CD14-positive monocyte (primary cell): Measurements from ENCODE around the gene HIPK3. TPM values are rescaled to one million over a fixed set of nuclear protein-coding genes. Genes with fewer than 3 reads are reported as not detected.

ENCODE experiments used
- DNase-seq, 3 donors: peaks; one replicate each; pipeline ENCODE4 v3.0.0-alpha.2; 2011 to 2022
- H2AFZ ChIP-seq: 2 replicates; pipeline ENCODE4 v1.6.0; 2012; ENCODE audit warnings: mild to moderate bottlenecking, low read depth, low read length, inconsistent platforms; ENCODE audit not compliant: insufficient read depth, poor library complexity, severe bottlenecking
- H3K27ac ChIP-seq, 2 donors: 1 replicate in 1 of 2; 2 replicates in 1 of 2; pipeline ENCODE4 v1.5.1; 2012 to 2013; ENCODE audit warnings: low read length in 2 of 2, control low read depth in 1 of 2, inconsistent platforms in 1 of 2, low read depth in 1 of 2, mild to moderate bottlenecking in 1 of 2
- H3K27me3 ChIP-seq, 2 donors: one replicate each; pipeline versions ENCODE4 v1.6.0 to v1.6.1; 2011 to 2013; ENCODE audit warnings: low read length in 2 of 2; ENCODE audit not compliant: control insufficient read depth in 2 of 2, insufficient read depth in 2 of 2
- H3K36me3 ChIP-seq, 2 donors: replicated peaks in 1 of 2; 1 replicate in 1 of 2; 2 replicates in 1 of 2; pipeline versions ENCODE4 v1.5.1 to v1.6.1; 2012 to 2013; ENCODE audit warnings: low read length in 2 of 2, control low read depth in 1 of 2, inconsistent platforms in 1 of 2, mild to moderate bottlenecking in 1 of 2; ENCODE audit not compliant: insufficient read depth in 2 of 2, control insufficient read depth in 1 of 2
- H3K4me1 ChIP-seq, 2 donors: 1 replicate in 1 of 2; 2 replicates in 1 of 2; pipeline versions ENCODE4 v1.5.1 to v1.6.1; 2012 to 2013; ENCODE audit warnings: low read length in 2 of 2, control low read depth in 1 of 2, inconsistent platforms in 1 of 2, mild to moderate bottlenecking in 1 of 2, moderate library complexity in 1 of 2; ENCODE audit not compliant: insufficient read depth in 2 of 2, control insufficient read depth in 1 of 2
- H3K4me2 ChIP-seq: replicated peaks from 2 replicates; pipeline ENCODE3; 2012; ENCODE audit warnings: low read length, moderate library complexity, mild to moderate bottlenecking; ENCODE audit not compliant: poor library complexity, severe bottlenecking; ENCODE audit errors: extremely low read depth
- H3K4me3 ChIP-seq, 3 experiments: fragments of 200-600 bp in 1 of 3; sonication (generic) in 1 of 3; replicated peaks in 1 of 3; 1 replicate in 2 of 3; 2 replicates in 1 of 3; pipeline ENCODE4 v1.5.1; 2011 to 2013; ENCODE audit warnings: low read length in 3 of 3, mild to moderate bottlenecking in 3 of 3, control low read depth in 2 of 3, low read depth in 2 of 3, inconsistent platforms in 1 of 3, moderate library complexity in 1 of 3
- H3K79me2 ChIP-seq: 2 replicates; pipeline ENCODE4 v1.6.0; 2012; ENCODE audit warnings: mild to moderate bottlenecking, control low read depth, inconsistent platforms, low read length, moderate library complexity; ENCODE audit not compliant: insufficient read depth
- H3K9ac ChIP-seq: 2 replicates; pipeline ENCODE4 v1.6.0; 2017; ENCODE audit warnings: low read length, mild to moderate bottlenecking; ENCODE audit not compliant: insufficient read depth, poor library complexity, severe bottlenecking
- H3K9me3 ChIP-seq, 2 donors: replicated peaks in 1 of 2; 1 replicate in 1 of 2; 2 replicates in 1 of 2; pipeline versions ENCODE4 v1.5.1 to v1.6.1; 2012 to 2013; ENCODE audit warnings: low read length in 2 of 2, control low read depth in 1 of 2; ENCODE audit not compliant: control insufficient read depth in 1 of 2, insufficient read depth in 1 of 2
- H4K20me1 ChIP-seq: 2 replicates; pipeline ENCODE4 v1.6.0; 2012; ENCODE audit warnings: mild to moderate bottlenecking, low read length, control low read depth, moderate library complexity; ENCODE audit not compliant: insufficient read depth
- H3K27ac Mint-ChIP-seq, 7 donors: one replicate each; pipeline ENCODE4 v1.8.0; 2020; ENCODE audit warnings: mild to moderate bottlenecking in 7 of 7, mixed read lengths in 7 of 7, moderate library complexity in 6 of 7, inconsistent platforms in 2 of 7
- H3K27me3 Mint-ChIP-seq, 3 donors: one replicate each; pipeline ENCODE4 v1.8.0; 2021 to 2022; ENCODE audit warnings: low read depth in 3 of 3, mild to moderate bottlenecking in 3 of 3, mixed read lengths in 3 of 3, moderate library complexity in 3 of 3, inconsistent platforms in 1 of 3
- H3K36me3 Mint-ChIP-seq, 2 donors: one replicate each; pipeline ENCODE4 v1.8.0; 2020; ENCODE audit warnings: mixed read lengths in 2 of 2, inconsistent platforms in 1 of 2, mild to moderate bottlenecking in 1 of 2
- H3K4me1 Mint-ChIP-seq: one replicate; pipeline ENCODE4 v1.8.0; 2020; ENCODE audit warnings: mild to moderate bottlenecking, mixed read lengths
- H3K4me3 Mint-ChIP-seq, 2 donors: one replicate each; pipeline ENCODE4 v1.8.0; 2020; ENCODE audit warnings: mild to moderate bottlenecking in 2 of 2, mixed read lengths in 2 of 2, moderate library complexity in 1 of 2
- H3K9me3 Mint-ChIP-seq, 7 donors: one replicate each; pipeline ENCODE4 v1.8.0; 2020 to 2022; ENCODE audit warnings: mixed read lengths in 7 of 7, mild to moderate bottlenecking in 6 of 7, moderate library complexity in 6 of 7, inconsistent platforms in 2 of 7
- WGBS: methylation state at CpG from one replicate; pipeline ENCODE4 v1.1.5; 2013; ENCODE audit warnings: missing lambda C conversion rate; ENCODE audit not compliant: insufficient coverage; 5-methylcytosine and 5-hydroxymethylcytosine counted together
- intact Hi-C, 2 donors: fragments of 100-400 bp; cut with micrococcal nuclease; formaldehyde crosslinking; loops; one replicate each; pipeline versions ENCODE4 v1.15.0 to v1.15.1; 2023
- polyA plus RNA-seq, 3 donors: library from polyadenylated mRNA; depleted of rRNA in 1 of 3; unstranded in 2 of 3; stranded (reverse) in 1 of 3; fragments of 300-500 nt in 2 of 3; fragments of >200 nt in 1 of 3; fragmentation: Illumina TruSeq in 2 of 3; gene quantifications; 1 replicate in 2 of 3; 2 replicates in 1 of 3; pipeline ENCODE4 v1.2.3, GENCODE V29; 2012 to 2021
- TF ChIP-seq, protein P1 (sequence below): fragments of 200-600 bp; IDR thresholded peaks from one replicate; pipeline ENCODE4 v1.8.0; 2022; ENCODE audit warnings: antibody characterized with exemption, mild to moderate bottlenecking

Gene HIPK3
- polyA plus RNA-seq, 3 donors, result 62.0 to 68.6 (median 63.5) TPM

DNA sequence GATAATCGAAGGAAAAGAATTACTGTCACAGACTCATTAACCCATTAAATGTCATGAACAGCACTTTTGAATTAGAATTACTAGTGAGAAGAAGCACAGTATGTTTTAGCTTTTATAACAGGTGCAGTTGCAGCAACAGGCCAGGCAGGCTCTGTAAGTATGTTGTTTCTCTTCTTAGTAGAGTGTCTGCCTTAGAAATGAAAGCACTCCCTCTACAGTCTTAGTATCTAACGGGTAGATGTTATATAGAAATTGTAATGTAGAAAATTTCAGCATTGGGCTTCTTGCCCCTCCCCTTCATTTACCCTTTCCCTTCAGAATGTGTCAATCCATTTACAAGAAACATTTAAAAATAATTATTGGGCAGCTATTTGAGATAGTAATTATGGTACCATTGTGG, 87.4 kb downstream of the HIPK3 start:
- peaks cover 96 to 98% of the 10 kb centered on the region in 2 donors for H3K36me3 ChIP-seq
- intact Hi-C loops, result no loop called here
- H3K27ac Mint-ChIP-seq, result peak overlapping the region in 1 of 7 donors; percentile 1
- H3K27me3 ChIP-seq, result no peaks in the 10 kb centered on the region
- H3K9me3 ChIP-seq, result no peaks in the 10 kb centered on the region
- TF ChIP-seq, protein P1, sequence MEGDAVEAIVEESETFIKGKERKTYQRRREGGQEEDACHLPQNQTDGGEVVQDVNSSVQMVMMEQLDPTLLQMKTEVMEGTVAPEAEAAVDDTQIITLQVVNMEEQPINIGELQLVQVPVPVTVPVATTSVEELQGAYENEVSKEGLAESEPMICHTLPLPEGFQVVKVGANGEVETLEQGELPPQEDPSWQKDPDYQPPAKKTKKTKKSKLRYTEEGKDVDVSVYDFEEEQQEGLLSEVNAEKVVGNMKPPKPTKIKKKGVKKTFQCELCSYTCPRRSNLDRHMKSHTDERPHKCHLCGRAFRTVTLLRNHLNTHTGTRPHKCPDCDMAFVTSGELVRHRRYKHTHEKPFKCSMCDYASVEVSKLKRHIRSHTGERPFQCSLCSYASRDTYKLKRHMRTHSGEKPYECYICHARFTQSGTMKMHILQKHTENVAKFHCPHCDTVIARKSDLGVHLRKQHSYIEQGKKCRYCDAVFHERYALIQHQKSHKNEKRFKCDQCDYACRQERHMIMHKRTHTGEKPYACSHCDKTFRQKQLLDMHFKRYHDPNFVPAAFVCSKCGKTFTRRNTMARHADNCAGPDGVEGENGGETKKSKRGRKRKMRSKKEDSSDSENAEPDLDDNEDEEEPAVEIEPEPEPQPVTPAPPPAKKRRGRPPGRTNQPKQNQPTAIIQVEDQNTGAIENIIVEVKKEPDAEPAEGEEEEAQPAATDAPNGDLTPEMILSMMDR, result no peak
- H3K4me2 ChIP-seq, result no peak overlapping the region
- H3K9ac ChIP-seq, result no peak overlapping the region
- no peaks in the 10 kb centered on the region for H3K27me3 Mint-ChIP-seq
- peak overlapping the region in 1 of 2 donors; percentile 3 for H3K27ac ChIP-seq
- H3K36me3 Mint-ChIP-seq, result peaks cover 71 to 79% of the 10 kb centered on the region in 2 donors
- no peaks in the 10 kb centered on the region for H3K9me3 Mint-ChIP-seq
- H3K4me3 ChIP-seq, result no peak overlapping the region
- H4K20me1 ChIP-seq, result peaks cover 97% of the 10 kb centered on the region
- H3K4me1 Mint-ChIP-seq, result no peaks in the 10 kb centered on the region
- WGBS, result no CpG with 5 or more reads among the region's 2 CpGs
- DNase-seq, result no peak
- H2AFZ ChIP-seq, result no peak overlapping the region
- peaks cover 44% of the 10 kb centered on the region for H3K79me2 ChIP-seq
- H3K4me3 Mint-ChIP-seq, result no peak overlapping the region
- no peaks in the 10 kb centered on the region for H3K4me1 ChIP-seq

DNA sequence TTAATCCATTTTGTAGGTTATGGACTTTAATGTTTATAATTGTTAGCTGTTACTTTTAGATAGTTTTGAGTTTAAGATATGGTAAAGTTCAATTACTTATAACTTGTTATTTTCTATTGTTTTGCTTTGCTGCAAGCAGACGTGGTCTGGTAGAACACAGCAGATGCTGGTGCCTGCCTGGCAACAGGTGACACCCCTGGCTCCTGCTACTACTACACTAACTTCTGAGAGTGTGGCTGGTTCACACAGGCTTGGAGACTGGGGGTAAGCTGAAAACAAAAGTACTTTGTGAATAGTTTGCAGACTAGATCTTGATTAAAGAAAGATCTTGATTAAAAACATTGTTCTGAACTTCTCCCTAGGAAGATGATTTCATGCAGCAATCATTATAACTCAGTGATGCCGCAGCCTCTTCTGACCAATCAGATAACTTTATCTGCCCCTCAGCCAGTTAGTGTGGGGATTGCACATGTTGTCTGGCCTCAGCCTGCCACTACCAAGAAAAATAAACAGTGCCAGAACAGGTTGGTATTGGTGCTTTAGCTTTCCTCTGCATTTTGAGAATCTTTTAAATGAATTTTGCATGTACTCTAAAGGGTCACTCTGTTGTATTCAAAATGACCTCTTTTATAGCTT, 90.4 kb downstream of the HIPK3 start:
- no peak for DNase-seq
- H3K27ac ChIP-seq, result peak overlapping the region in 1 of 2 donors; percentile 23
- WGBS, result no CpG with 5 or more reads among the region's 2 CpGs
- no peaks in the 10 kb centered on the region for H3K4me1 ChIP-seq
- no peak overlapping the region for H3K4me3 ChIP-seq
- H3K79me2 ChIP-seq, result peaks cover 21% of the 10 kb centered on the region
- H3K27ac Mint-ChIP-seq, result peak overlapping the region in 1 of 7 donors; percentile 50
- H3K27me3 Mint-ChIP-seq, result no peaks in the 10 kb centered on the region
- peaks cover 80 to 83% of the 10 kb centered on the region in 2 donors for H3K36me3 Mint-ChIP-seq
- H3K9me3 Mint-ChIP-seq, result no peaks in the 10 kb centered on the region
- TF ChIP-seq, protein P1, result no peak
- no peak overlapping the region for H3K4me2 ChIP-seq
- H2AFZ ChIP-seq, result no peak overlapping the region
- H3K4me3 Mint-ChIP-seq, result no peak overlapping the region
- H3K4me1 Mint-ChIP-seq, result no peaks in the 10 kb centered on the region
- no peaks in the 10 kb centered on the region for H3K27me3 ChIP-seq
- H3K36me3 ChIP-seq, result peaks cover 97 to 99% of the 10 kb centered on the region in 2 donors
- H3K9me3 ChIP-seq, result no peaks in the 10 kb centered on the region
- no peak overlapping the region for H3K9ac ChIP-seq
- intact Hi-C loops, result no loop called here
- peaks cover 94% of the 10 kb centered on the region for H4K20me1 ChIP-seq
